H9 (cell line): Measurements from ENCODE around the gene PLEKHN1. TPM values are rescaled to one million over a fixed set of nuclear protein-coding genes. Genes with fewer than 3 reads are reported as not detected.

Source experiments
- DNase-seq: peaks from one replicate; pipeline ENCODE4 v3.0.0-alpha.2; 2017
- H2AFZ ChIP-seq: one replicate; pipeline ENCODE4 v1.6.1; 2013; ENCODE audit warnings: mild to moderate bottlenecking, low read length, control low read depth, moderate library complexity
- H2AK5ac ChIP-seq: 2 replicates; pipeline ENCODE4 v1.6.1; 2013; ENCODE audit warnings: low read length, control low read depth, mixed read lengths; ENCODE audit not compliant: insufficient read length
- H2BK120ac ChIP-seq: one replicate; pipeline ENCODE4 v1.6.1; 2013; ENCODE audit warnings: low read depth, mild to moderate bottlenecking, low read length, control low read depth, inconsistent platforms; ENCODE audit not compliant: poor library complexity, severe bottlenecking
- H2BK12ac ChIP-seq: 2 replicates; pipeline ENCODE4 v1.6.1; 2013; ENCODE audit warnings: low read length, control low read depth, mixed read lengths, low read depth; ENCODE audit not compliant: insufficient read length
- H2BK15ac ChIP-seq: 2 replicates; pipeline ENCODE4 v1.6.1; 2013; ENCODE audit warnings: low read depth, low read length, control low read depth
- H2BK20ac ChIP-seq: one replicate; pipeline ENCODE4 v1.6.1; 2013; ENCODE audit warnings: low read depth, mild to moderate bottlenecking, low read length, control low read depth, inconsistent platforms; ENCODE audit not compliant: poor library complexity, severe bottlenecking
- H2BK5ac ChIP-seq: 2 replicates; pipeline ENCODE4 v1.6.1; 2013; ENCODE audit warnings: low read length, control low read depth, mixed read lengths; ENCODE audit not compliant: insufficient read length
- H3K14ac ChIP-seq: 2 replicates; pipeline ENCODE4 v1.6.1; 2013; ENCODE audit warnings: low read length, control low read depth; ENCODE audit not compliant: insufficient read depth
- H3K18ac ChIP-seq: 2 replicates; pipeline ENCODE4 v1.6.1; 2013; ENCODE audit warnings: low read depth, mild to moderate bottlenecking, mixed read lengths, low read length, control low read depth; ENCODE audit not compliant: insufficient read length
- H3K23ac ChIP-seq: 2 replicates; pipeline ENCODE4 v1.6.1; 2013; ENCODE audit warnings: low read length, control low read depth, mixed read lengths, low read depth; ENCODE audit not compliant: insufficient read length
- H3K23me2 ChIP-seq: 2 replicates; pipeline ENCODE4 v1.6.1; 2013; ENCODE audit warnings: low read depth, mild to moderate bottlenecking, mixed read lengths, low read length, control low read depth; ENCODE audit not compliant: insufficient read length, poor library complexity, severe bottlenecking
- H3K27ac ChIP-seq: 2 replicates; pipeline ENCODE4 v1.5.1; 2013; ENCODE audit warnings: low read length, control low read depth, mixed read lengths, low read depth; ENCODE audit not compliant: insufficient read length
- H3K27me3 ChIP-seq: 2 replicates; pipeline ENCODE4 v1.6.1; 2013; ENCODE audit warnings: low read length, control low read depth, inconsistent platforms; ENCODE audit not compliant: insufficient read depth
- H3K4ac ChIP-seq: 2 replicates; pipeline ENCODE4 v1.6.1; 2013; ENCODE audit warnings: low read depth, mild to moderate bottlenecking, control low read depth, inconsistent platforms, low read length, moderate library complexity
- H3K4me1 ChIP-seq: 2 replicates; pipeline ENCODE4 v1.6.1; 2013; ENCODE audit warnings: low read length, control low read depth, inconsistent platforms; ENCODE audit not compliant: insufficient read depth
- H3K4me2 ChIP-seq: 2 replicates; pipeline ENCODE4 v1.6.1; 2013; ENCODE audit warnings: low read length, control low read depth, mixed read lengths; ENCODE audit not compliant: insufficient read length, insufficient read depth
- H3K56ac ChIP-seq: 2 replicates; pipeline ENCODE4 v1.6.1; 2013; ENCODE audit warnings: low read depth, mild to moderate bottlenecking, mixed read lengths, low read length, control low read depth; ENCODE audit not compliant: insufficient read length
- H3K79me1 ChIP-seq: 2 replicates; pipeline ENCODE4 v1.6.1; 2013; ENCODE audit warnings: low read depth, mild to moderate bottlenecking, moderate library complexity, low read length, control low read depth, inconsistent platforms; ENCODE audit not compliant: insufficient read depth, poor library complexity, severe bottlenecking
- H3K79me2 ChIP-seq: 2 replicates; pipeline ENCODE4 v1.6.1; 2013; ENCODE audit warnings: low read length, control low read depth, inconsistent platforms; ENCODE audit not compliant: insufficient read depth
- H3K9ac ChIP-seq: 2 replicates; pipeline ENCODE4 v1.6.1; 2013; ENCODE audit warnings: low read length, control low read depth, mixed read lengths; ENCODE audit not compliant: insufficient read length; ENCODE audit errors: extremely low read depth
- H3K9me3 ChIP-seq: one replicate; pipeline ENCODE4 v1.6.1; 2013; ENCODE audit warnings: low read depth, low read length, inconsistent platforms; ENCODE audit not compliant: control insufficient read depth
- H3T11ph ChIP-seq: one replicate; pipeline ENCODE4 v1.6.1; 2013; ENCODE audit warnings: mild to moderate bottlenecking, low read length, control low read depth, inconsistent platforms
- H4K20me1 ChIP-seq: one replicate; pipeline ENCODE4 v1.6.1; 2013; ENCODE audit not compliant: control insufficient read depth, insufficient read length, insufficient read depth
- H4K5ac ChIP-seq: 2 replicates; pipeline ENCODE4 v1.6.1; 2013; ENCODE audit warnings: low read depth, mild to moderate bottlenecking, mixed read lengths, low read length, control low read depth; ENCODE audit not compliant: insufficient read length
- H4K8ac ChIP-seq: replicated peaks from 2 replicates; pipeline ENCODE4 v1.6.1; 2013; ENCODE audit warnings: low read length, control low read depth, mixed read lengths, low read depth; ENCODE audit not compliant: insufficient read length
- H4K91ac ChIP-seq: 2 replicates; pipeline ENCODE4 v1.6.1; 2013; ENCODE audit warnings: low read depth, mild to moderate bottlenecking, moderate library complexity, mixed read lengths, low read length, control low read depth; ENCODE audit not compliant: insufficient read length
- H3K27ac Mint-ChIP-seq, 3 experiments: 2 replicates in 2 of 3; 3 replicates in 1 of 3; pipeline ENCODE4 v1.8.0; 2020 to 2021; ENCODE audit warnings: mixed read lengths in 3 of 3, mild to moderate bottlenecking in 1 of 3, moderate library complexity in 1 of 3
- H3K27me3 Mint-ChIP-seq: 2 replicates; pipeline ENCODE4 v1.8.0; 2021; ENCODE audit warnings: low read depth, mild to moderate bottlenecking, moderate library complexity, mixed read lengths
- H3K36me3 Mint-ChIP-seq, 3 experiments: 2 replicates in 2 of 3; 3 replicates in 1 of 3; pipeline ENCODE4 v1.8.0; 2020 to 2021; ENCODE audit warnings: low read depth in 3 of 3, mixed read lengths in 3 of 3; ENCODE audit not compliant: insufficient read depth in 1 of 3
- H3K4me1 Mint-ChIP-seq, 2 experiments: 2 replicates each; pipeline ENCODE4 v1.8.0; 2020; ENCODE audit warnings: mixed read lengths in 2 of 2
- H3K4me3 Mint-ChIP-seq, 2 experiments: 2 replicates in 1 of 2; 3 replicates in 1 of 2; pipeline ENCODE4 v1.8.0; 2020 to 2021; ENCODE audit warnings: mild to moderate bottlenecking in 2 of 2, mixed read lengths in 2 of 2, moderate library complexity in 1 of 2
- H3K9me3 Mint-ChIP-seq, 2 experiments: 2 replicates in 1 of 2; 3 replicates in 1 of 2; pipeline ENCODE4 v1.8.0; 2020; ENCODE audit warnings: mild to moderate bottlenecking in 2 of 2, mixed read lengths in 2 of 2, moderate library complexity in 1 of 2
- CTCF ChIP-seq: fragments of 200-600 bp; sonication (generic); conservative IDR thresholded peaks from 3 replicates; pipeline ENCODE4 v1.8.0; 2021; ENCODE audit warnings: antibody characterized with exemption, mild to moderate bottlenecking
- WGBS: extraction: QIAGEN DNeasy Blood & Tissue Kit; methylation state at CpG from one replicate; pipeline ENCODE4 v1.1.7; 2013; ENCODE audit warnings: missing lambda C conversion rate, low lambda C conversion rate, mixed read lengths; ENCODE audit not compliant: insufficient read length; ENCODE audit errors: extremely low coverage; 5-methylcytosine and 5-hydroxymethylcytosine counted together
- total RNA-seq: library from RNA; stranded (reverse); gene quantifications from 2 replicates; pipeline ENCODE4 v1.2.1, GENCODE V29; 2021

PLEKHN1 gene
- total RNA-seq, 1 experiment from 2014 or later: 3.0 TPM

GRCh38 chr1:917466-918091, 48.7 kb upstream of the PLEKHN1 start:
- no peak overlapping the region for H2BK20ac ChIP-seq
- no peak overlapping the region for H3K9ac ChIP-seq
- no peaks in the 10 kb centered on the region for H3K79me1 ChIP-seq
- no peak overlapping the region for H3K27ac ChIP-seq
- peaks cover 16 to 19% of the 10 kb centered on the region in 2 experiments for H3K4me1 Mint-ChIP-seq
- peaks cover 0 to 5% of the 10 kb centered on the region in 2 experiments; a peak in 1 of 5 replicates for H3K9me3 Mint-ChIP-seq
- H2BK120ac ChIP-seq: no peak overlapping the region
- H3K4me1 ChIP-seq: no peaks in the 10 kb centered on the region
- no peak for DNase-seq
- H2BK12ac ChIP-seq: no peak overlapping the region
- H3K36me3 Mint-ChIP-seq: peaks cover 0 to 4% (median 0%) of the 10 kb centered on the region in 3 experiments; a peak in 4 of 7 replicates
- H3K27me3 Mint-ChIP-seq: peaks cover 99% of the 10 kb centered on the region
- peaks cover 28% of the 10 kb centered on the region for H3K27me3 ChIP-seq
- H4K8ac ChIP-seq: no peak overlapping the region
- H3K56ac ChIP-seq: no peak overlapping the region
- H2BK15ac ChIP-seq: no peak overlapping the region
- WGBS: no CpG with 5 or more reads among the region's 22 CpGs
- H4K91ac ChIP-seq: no peak overlapping the region
- H3K4me3 Mint-ChIP-seq: no peak overlapping the region
- no peak overlapping the region for H3K27ac Mint-ChIP-seq
- H4K20me1 ChIP-seq: peaks cover 6% of the 10 kb centered on the region
- H3K23ac ChIP-seq: no peak overlapping the region
- H4K5ac ChIP-seq: no peak overlapping the region
- no peak overlapping the region for H3K14ac ChIP-seq
- H3K9me3 ChIP-seq: no peaks in the 10 kb centered on the region
- no peaks in the 10 kb centered on the region for H3K79me2 ChIP-seq
- no peak overlapping the region for H2AK5ac ChIP-seq
- no peak overlapping the region for H3T11ph ChIP-seq
- TF ChIP-seq CTCF: no peak
- no peak overlapping the region for H3K4me2 ChIP-seq
- no peak overlapping the region for H2BK5ac ChIP-seq
- no peak overlapping the region for H3K18ac ChIP-seq
- no peak overlapping the region for H2AFZ ChIP-seq
- H3K4ac ChIP-seq: no peak overlapping the region
- no peaks in the 10 kb centered on the region for H3K23me2 ChIP-seq
